ENCODE results near the gene PPP1R3E.

PPP1R3E gene, protein sequence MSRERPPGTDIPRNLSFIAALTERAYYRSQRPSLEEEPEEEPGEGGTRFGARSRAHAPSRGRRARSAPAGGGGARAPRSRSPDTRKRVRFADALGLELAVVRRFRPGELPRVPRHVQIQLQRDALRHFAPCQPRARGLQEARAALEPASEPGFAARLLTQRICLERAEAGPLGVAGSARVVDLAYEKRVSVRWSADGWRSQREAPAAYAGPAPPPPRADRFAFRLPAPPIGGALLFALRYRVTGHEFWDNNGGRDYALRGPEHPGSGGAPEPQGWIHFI

GRCh38 chr14:23302290-23303225, at the start of gene PPP1R3E:
Gene PPP1R3E (minus strand): TSS chr14:23302859. CDS start chr14:23302576, 283 bp downstream.
- peak within 1 kb of the TSS; percentile 90 for H3K27ac ChIP-seq (ENCODE audit: low read depth, low read length)
- H3K36me3 ChIP-seq (ENCODE audit: control insufficient read depth, insufficient read depth, low read length): peaks cover 4% of the 10 kb centered on the region
- no peaks in the 10 kb centered on the region for H3K27me3 ChIP-seq (ENCODE audit: control insufficient read depth, insufficient read depth, low read length)
- peaks cover 18% of the 10 kb centered on the region for H3K4me1 ChIP-seq (ENCODE audit: control insufficient read depth, insufficient read depth, low read length)
- H3K4me3 ChIP-seq (ENCODE audit: low read length): peak within 1 kb of the TSS; percentile 86
- peak within 1 kb of the TSS; percentile 50 for H3K9ac ChIP-seq (ENCODE audit: low read length)

DNA sequence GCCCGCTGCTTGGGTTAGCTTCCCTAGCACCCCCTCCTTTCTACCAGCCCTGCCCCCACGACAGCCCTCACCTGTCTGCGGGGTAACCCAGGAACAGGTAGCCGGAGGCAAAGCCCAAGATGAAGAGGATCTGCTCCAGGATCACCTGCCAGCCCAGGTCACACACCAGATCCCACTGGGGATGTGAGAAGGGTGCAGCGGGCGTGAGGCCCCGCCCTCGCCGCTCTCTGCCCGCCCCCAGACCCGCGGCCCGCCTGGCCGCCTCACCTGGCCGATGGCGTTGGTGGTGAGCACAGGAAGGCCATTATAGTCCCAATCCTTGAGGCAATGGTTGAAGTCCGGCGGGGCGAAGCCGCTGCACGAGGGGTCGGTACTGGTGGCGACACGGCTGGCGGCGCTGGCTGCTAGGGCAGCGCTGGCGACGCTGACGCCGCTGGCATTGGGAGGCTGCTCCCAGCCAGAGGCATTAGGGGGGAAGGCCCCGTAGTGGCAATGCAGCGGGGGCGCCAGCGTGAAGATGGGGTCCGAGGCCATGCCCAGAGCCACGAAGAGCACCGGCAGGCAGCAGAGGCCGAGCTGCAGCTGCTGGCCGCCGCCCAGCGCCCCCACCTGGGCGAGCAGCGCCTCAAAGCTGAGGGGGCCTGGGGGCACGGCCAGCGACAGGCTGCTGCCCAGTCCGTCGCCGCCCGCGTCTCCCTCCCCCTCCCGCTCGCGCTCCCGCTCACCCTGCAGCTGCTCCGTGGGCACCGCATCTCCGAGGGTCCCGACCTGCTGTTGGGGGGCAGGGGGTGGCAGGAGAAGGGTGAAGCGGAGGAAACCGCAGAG, 49.2 kb upstream of the PPP1R3E start:
- no peaks in the 10 kb centered on the region for H3K36me3 ChIP-seq (ENCODE audit: control insufficient read depth, insufficient read depth, low read length)
- peaks cover 4% of the 10 kb centered on the region for H3K27me3 ChIP-seq (ENCODE audit: control insufficient read depth, insufficient read depth, low read length)
- H3K9ac ChIP-seq (ENCODE audit: low read length): no peak overlapping the region
- peak overlapping the region; percentile 49 for H3K27ac ChIP-seq (ENCODE audit: low read depth, low read length)
- peaks cover 4% of the 10 kb centered on the region for H3K4me1 ChIP-seq (ENCODE audit: control insufficient read depth, insufficient read depth, low read length)
- peak overlapping the region; percentile 71 for H3K4me3 ChIP-seq (ENCODE audit: low read length)

- no peak overlapping the region for H3K27ac ChIP-seq (ENCODE audit: low read depth, low read length)
- H3K9ac ChIP-seq (ENCODE audit: low read length): no peak overlapping the region
- H3K4me1 ChIP-seq (ENCODE audit: control insufficient read depth, insufficient read depth, low read length): peaks cover 4% of the 10 kb centered on the region
Measured at GRCh38 chr14:23349156-23349845, 46.6 kb upstream of the PPP1R3E start.

GRCh38 chr14:23348297-23348655, 45.6 kb upstream of the PPP1R3E start:
- no peak overlapping the region for H3K4me3 ChIP-seq (ENCODE audit: low read length)
- H3K9ac ChIP-seq (ENCODE audit: low read length): no peak overlapping the region
- no peaks in the 10 kb centered on the region for H3K36me3 ChIP-seq (ENCODE audit: control insufficient read depth, insufficient read depth, low read length)
- peaks cover 4% of the 10 kb centered on the region for H3K4me1 ChIP-seq (ENCODE audit: control insufficient read depth, insufficient read depth, low read length)
- no peak overlapping the region for H3K27ac ChIP-seq (ENCODE audit: low read depth, low read length)
- H3K27me3 ChIP-seq (ENCODE audit: control insufficient read depth, insufficient read depth, low read length): peaks cover 4% of the 10 kb centered on the region

More at GRCh38 chr14:23349156-23349845, 46.6 kb upstream of the PPP1R3E start:
- no peak overlapping the region for H3K4me3 ChIP-seq (ENCODE audit: low read length)
- H3K27me3 ChIP-seq (ENCODE audit: control insufficient read depth, insufficient read depth, low read length): peaks cover 4% of the 10 kb centered on the region
- H3K36me3 ChIP-seq (ENCODE audit: control insufficient read depth, insufficient read depth, low read length): no peaks in the 10 kb centered on the region

- Histone ChIP-seq H3K27me3 (ENCODE audit: control insufficient read depth, insufficient read depth, low read length) (peaks cover 4% of the 10 kb centered on the region), H3K36me3 (ENCODE audit: control insufficient read depth, insufficient read depth, low read length) (no peaks in the 10 kb centered on the region), H3K4me3 (ENCODE audit: low read length) (no peak overlapping the region), H3K9ac (ENCODE audit: low read length) (no peak overlapping the region), H3K27ac (ENCODE audit: low read depth, low read length) (no peak overlapping the region), H3K4me1 (ENCODE audit: control insufficient read depth, insufficient read depth, low read length) (peaks cover 4% of the 10 kb centered on the region)
Measured at GRCh38 chr14:23347406-23348296, 45.0 kb upstream of the PPP1R3E start.

- no peak overlapping the region for H3K27ac ChIP-seq (ENCODE audit: low read depth, low read length)
- peaks cover 4% of the 10 kb centered on the region for H3K27me3 ChIP-seq (ENCODE audit: control insufficient read depth, insufficient read depth, low read length)
- no peak overlapping the region for H3K4me3 ChIP-seq (ENCODE audit: low read length)
Measured at GRCh38 chr14:23346693-23347405, 44.2 kb upstream of the PPP1R3E start.

GRCh38 chr14:23345987-23346692, 43.5 kb upstream of the PPP1R3E start:
- Histone ChIP-seq H3K4me3 (ENCODE audit: low read length) (no peak overlapping the region), H3K4me1 (ENCODE audit: control insufficient read depth, insufficient read depth, low read length) (no peaks in the 10 kb centered on the region), H3K9ac (ENCODE audit: low read length) (no peak overlapping the region), H3K27ac (ENCODE audit: low read depth, low read length) (no peak overlapping the region), H3K27me3 (ENCODE audit: control insufficient read depth, insufficient read depth, low read length) (no peaks in the 10 kb centered on the region), H3K36me3 (ENCODE audit: control insufficient read depth, insufficient read depth, low read length) (no peaks in the 10 kb centered on the region)

More at GRCh38 chr14:23346693-23347405, 44.2 kb upstream of the PPP1R3E start:
- Histone ChIP-seq H3K9ac (ENCODE audit: low read length) (no peak overlapping the region), H3K4me1 (ENCODE audit: control insufficient read depth, insufficient read depth, low read length) (peaks cover 3% of the 10 kb centered on the region), H3K36me3 (ENCODE audit: control insufficient read depth, insufficient read depth, low read length) (no peaks in the 10 kb centered on the region)

DNA sequence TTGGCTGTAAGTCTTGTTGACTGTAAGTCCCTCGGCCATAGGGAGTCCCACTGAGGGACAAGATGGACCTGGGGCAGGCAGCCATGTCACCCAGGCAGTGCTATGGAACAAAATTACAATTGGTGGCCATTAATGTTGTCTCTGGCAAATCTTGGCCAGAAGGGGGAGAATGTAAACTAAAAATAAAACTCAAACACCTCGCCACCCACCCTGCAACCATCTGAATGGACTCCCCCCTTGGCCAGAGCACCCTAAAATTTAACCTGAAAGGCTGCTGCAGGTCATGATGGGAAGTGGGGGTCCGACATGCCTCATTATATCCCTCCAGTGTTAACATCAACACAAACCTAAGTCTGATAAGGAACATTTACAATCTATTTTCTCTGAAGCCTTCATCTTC, 41.8 kb upstream of the PPP1R3E start:
- H3K4me3 ChIP-seq (ENCODE audit: low read length): no peak overlapping the region
- no peaks in the 10 kb centered on the region for H3K4me1 ChIP-seq (ENCODE audit: control insufficient read depth, insufficient read depth, low read length)
- no peaks in the 10 kb centered on the region for H3K36me3 ChIP-seq (ENCODE audit: control insufficient read depth, insufficient read depth, low read length)
- H3K9ac ChIP-seq (ENCODE audit: low read length): no peak overlapping the region
- H3K27me3 ChIP-seq (ENCODE audit: control insufficient read depth, insufficient read depth, low read length): no peaks in the 10 kb centered on the region
- no peak overlapping the region for H3K27ac ChIP-seq (ENCODE audit: low read depth, low read length)

DNA sequence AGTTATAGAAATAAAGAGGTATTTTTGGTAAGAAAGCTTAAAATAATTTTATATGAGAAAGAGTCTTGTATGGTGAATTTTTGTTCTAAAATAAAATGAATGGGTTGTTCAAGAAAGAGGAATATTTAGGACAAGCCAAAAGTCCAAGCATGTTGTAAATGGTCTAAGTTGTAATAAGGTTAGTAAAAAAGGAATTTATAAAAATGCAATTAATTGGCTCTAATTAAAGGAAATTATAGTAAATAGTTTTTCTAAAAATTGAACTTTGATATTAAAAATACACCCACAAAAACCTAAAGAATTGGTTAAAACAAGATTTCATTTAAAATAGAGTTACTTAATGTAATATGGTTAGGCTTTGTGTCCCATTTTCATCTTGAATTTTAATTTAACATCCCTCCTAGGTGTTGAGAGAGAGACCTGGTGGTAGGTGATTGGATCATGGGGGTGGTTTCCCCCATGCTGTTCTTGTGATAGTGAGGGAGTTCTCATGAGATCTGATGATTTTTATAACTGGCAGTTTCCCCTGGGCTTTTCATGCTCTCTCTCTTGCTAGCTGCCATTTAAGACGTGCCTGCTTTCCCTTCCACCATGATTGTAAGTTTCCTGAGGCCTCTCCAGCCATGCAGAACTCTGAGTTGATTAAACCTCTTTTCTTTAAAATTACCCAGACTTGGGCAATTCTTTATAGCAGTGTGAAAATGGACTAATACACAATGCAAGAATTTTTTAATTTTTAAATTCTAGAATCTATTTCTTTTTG, 37.0 kb upstream of the PPP1R3E start:
- H3K27me3 ChIP-seq (ENCODE audit: control insufficient read depth, insufficient read depth, low read length): no peaks in the 10 kb centered on the region
- no peak overlapping the region for H3K9ac ChIP-seq (ENCODE audit: low read length)
- H3K4me3 ChIP-seq (ENCODE audit: low read length): no peak overlapping the region
- H3K27ac ChIP-seq (ENCODE audit: low read depth, low read length): no peak overlapping the region
- H3K4me1 ChIP-seq (ENCODE audit: control insufficient read depth, insufficient read depth, low read length): no peaks in the 10 kb centered on the region
- no peaks in the 10 kb centered on the region for H3K36me3 ChIP-seq (ENCODE audit: control insufficient read depth, insufficient read depth, low read length)

GRCh38 chr14:23335623-23336022, 33.0 kb upstream of the PPP1R3E start:
- Histone ChIP-seq H3K4me3 (ENCODE audit: low read length) (no peak overlapping the region), H3K36me3 (ENCODE audit: control insufficient read depth, insufficient read depth, low read length) (no peaks in the 10 kb centered on the region), H3K27ac (ENCODE audit: low read depth, low read length) (no peak overlapping the region), H3K9ac (ENCODE audit: low read length) (no peak overlapping the region), H3K4me1 (ENCODE audit: control insufficient read depth, insufficient read depth, low read length) (no peaks in the 10 kb centered on the region), H3K27me3 (ENCODE audit: control insufficient read depth, insufficient read depth, low read length) (no peaks in the 10 kb centered on the region)
